Activated CD8-positive, alpha-beta memory T cell treated with anti-CD3 and anti-CD28 coated beads for 36 hours (primary cell): ENCODE data around the gene HIPK1. TPM values are rescaled to one million over a fixed set of nuclear protein-coding genes. Genes with fewer than 3 reads are reported as not detected.

Experiments
- CTCF ChIA-PET: fragments of 350-600 bp; sonication (Branson Sonifier 250); formaldehyde crosslinking; loops from one replicate; lab custom pipeline; 2021; ENCODE audit warnings: antibody characterized with exemption; lab: Charles Lee
- POLR2A ChIA-PET: fragments of 350-600 bp; sonication (Branson Sonifier 250); formaldehyde crosslinking; loops from one replicate; lab custom pipeline; 2021; ENCODE audit warnings: antibody characterized with exemption; lab: Charles Lee
- total RNA-seq, 2 experiments: library from RNA; stranded (reverse); gene quantifications; one replicate each; pipeline ENCODE4 v1.2.3, GENCODE V29; 2021

The HIPK1 gene
- total RNA-seq, result 10 to 100 TPM; 60.7 to 61.7 TPM

- CTCF ChIA-PET, result interaction anchor here (0.6 to 3.2 kb wide), 6 partner anchors 20 to 93 kb away, joined by 3 to 31 read pairs (median 6); partner anchors contain the start of genes AP4B1 and DCLRE1B
- POLR2A ChIA-PET, result interaction anchor here (0.6 to 3.9 kb wide), 4 partner anchors 18 to 737 kb away, joined by 4 to 61 read pairs (median 15); partner anchors contain the start of genes AP4B1 and DCLRE1B
Observed at GRCh38 chr1:113928941-113929749, at the start of gene HIPK1. Gene HIPK1, plus strand, starts transcription at chr1:113929324.

GRCh38 chr1:113879739-113880038 lies 49.4 kb upstream of the HIPK1 start:
- ChIA-PET CTCF (interaction anchor here (0.5 to 1.1 kb wide), 2 partner anchors 24 to 51 kb away, joined by 3 to 4 read pairs; no protein-coding TSS in a partner anchor), POLR2A (interaction anchor here (1.1 kb wide), 1 partner anchor 25 kb away, joined by 3 read pairs; the partner anchor contains the start of gene AP4B1)

GRCh38 chr1:113881661-113882060 lies 47.5 kb upstream of the HIPK1 start:
- ChIA-PET CTCF (no interaction called here), POLR2A (interaction anchor here (0.5 to 1.2 kb wide), 3 partner anchors 9 to 49 kb away, joined by 3 to 6 read pairs (median 4); no protein-coding TSS in a partner anchor)

GRCh38 chr1:113886417-113887401 lies 42.4 kb upstream of the HIPK1 start:
- CTCF ChIA-PET, result no interaction called here
- POLR2A ChIA-PET, result no interaction called here

- POLR2A ChIA-PET, result interaction anchor here (0.5 kb wide), 1 partner anchor 37 kb away, joined by 5 read pairs; no protein-coding TSS in a partner anchor
- CTCF ChIA-PET, result no interaction called here
Observed at GRCh38 chr1:113887402-113888175, 41.5 kb upstream of the HIPK1 start, which contains the start of gene BCL2L15. Gene BCL2L15, minus strand, starts transcription at chr1:113887581. Its CDS starts 206 bp downstream, at chr1:113887375.

- POLR2A ChIA-PET, result interaction anchor here (0.6 kb wide), 1 partner anchor 9 kb away, joined by 6 read pairs; no protein-coding TSS in a partner anchor
Observed at GRCh38 chr1:113890816-113891215, 38.3 kb upstream of the HIPK1 start.

GRCh38 chr1:113891631-113892220 lies 37.4 kb upstream of the HIPK1 start:
- ChIA-PET CTCF (no interaction called here), POLR2A (interaction anchor here (0.6 kb wide), 1 partner anchor 32 kb away, joined by 3 read pairs; no protein-coding TSS in a partner anchor)

More at GRCh38 chr1:113890816-113891215, 38.3 kb upstream of the HIPK1 start:
- CTCF ChIA-PET, result interaction anchor here (0.7 kb wide), 2 partner anchors 22 to 86 kb away, joined by 3 to 6 read pairs; no protein-coding TSS in a partner anchor

- ChIA-PET POLR2A (no interaction called here), CTCF (interaction anchor here (0.6 to 1.0 kb wide), 2 partner anchors 11 to 157 kb away, joined by 3 read pairs; no protein-coding TSS in a partner anchor)
Observed at GRCh38 chr1:113893267-113893666, 35.9 kb upstream of the HIPK1 start.

- ChIA-PET CTCF (no interaction called here), POLR2A (no interaction called here)
Observed at GRCh38 chr1:113895098-113895497, 34.0 kb upstream of the HIPK1 start.

- ChIA-PET POLR2A (no interaction called here), CTCF (interaction anchor here (1.1 kb wide), 1 partner anchor 12 kb away, joined by 4 read pairs; no protein-coding TSS in a partner anchor)
Observed at GRCh38 chr1:113895961-113896360, 33.2 kb upstream of the HIPK1 start.

GRCh38 chr1:113898241-113898814 lies 30.8 kb upstream of the HIPK1 start:
- ChIA-PET CTCF (interaction anchor here (1.4 kb wide), 1 partner anchor 23 kb away, joined by 3 read pairs; no protein-coding TSS in a partner anchor), POLR2A (no interaction called here)

GRCh38 chr1:113899111-113899510 lies 30.0 kb upstream of the HIPK1 start:
- ChIA-PET POLR2A (no interaction called here), CTCF (no interaction called here)

GRCh38 chr1:113901191-113901590 lies 27.9 kb upstream of the HIPK1 start:
- POLR2A ChIA-PET, result interaction anchor here (0.7 kb wide), 1 partner anchor 20 kb away, joined by 4 read pairs; no protein-coding TSS in a partner anchor

GRCh38 chr1:113903501-113904292 lies 25.4 kb upstream of the HIPK1 start:
- CTCF ChIA-PET, result interaction anchor here (0.7 to 4.8 kb wide), 7 partner anchors 11 to 69 kb away, joined by 3 to 31 read pairs (median 3); partner anchors contain the start of gene HIPK1
- POLR2A ChIA-PET, result interaction anchor here (0.6 to 4.2 kb wide), 11 partner anchors 14 to 948 kb away, joined by 3 to 61 read pairs (median 4); partner anchors contain the start of genes HIPK1, RSBN1 and SLC16A1

More at GRCh38 chr1:113901191-113901590, 27.9 kb upstream of the HIPK1 start:
- CTCF ChIA-PET, result interaction anchor here (0.6 kb wide), 1 partner anchor 47 kb away, joined by 3 read pairs; no protein-coding TSS in a partner anchor

GRCh38 chr1:113904293-113904673 lies 24.8 kb upstream of the HIPK1 start:
- POLR2A ChIA-PET, result interaction anchor here (0.6 to 4.2 kb wide), 11 partner anchors 15 to 948 kb away, joined by 3 to 61 read pairs (median 4); partner anchors contain the start of genes HIPK1, RSBN1 and SLC16A1
- CTCF ChIA-PET, result interaction anchor here (0.7 to 4.8 kb wide), 7 partner anchors 12 to 69 kb away, joined by 3 to 31 read pairs (median 3); partner anchors contain the start of gene HIPK1
